GM19099 (cell line): ENCODE data around the gene RGS1.

ENCODE experiments used
- POLR2A ChIP-seq: IDR thresholded peaks from 3 replicates; pipeline ENCODE4 v1.6.1; 2011; ENCODE audit warnings: low read depth; ENCODE audit not compliant: insufficient read length; ENCODE audit errors: extremely low read depth

RGS1 gene

DNA sequence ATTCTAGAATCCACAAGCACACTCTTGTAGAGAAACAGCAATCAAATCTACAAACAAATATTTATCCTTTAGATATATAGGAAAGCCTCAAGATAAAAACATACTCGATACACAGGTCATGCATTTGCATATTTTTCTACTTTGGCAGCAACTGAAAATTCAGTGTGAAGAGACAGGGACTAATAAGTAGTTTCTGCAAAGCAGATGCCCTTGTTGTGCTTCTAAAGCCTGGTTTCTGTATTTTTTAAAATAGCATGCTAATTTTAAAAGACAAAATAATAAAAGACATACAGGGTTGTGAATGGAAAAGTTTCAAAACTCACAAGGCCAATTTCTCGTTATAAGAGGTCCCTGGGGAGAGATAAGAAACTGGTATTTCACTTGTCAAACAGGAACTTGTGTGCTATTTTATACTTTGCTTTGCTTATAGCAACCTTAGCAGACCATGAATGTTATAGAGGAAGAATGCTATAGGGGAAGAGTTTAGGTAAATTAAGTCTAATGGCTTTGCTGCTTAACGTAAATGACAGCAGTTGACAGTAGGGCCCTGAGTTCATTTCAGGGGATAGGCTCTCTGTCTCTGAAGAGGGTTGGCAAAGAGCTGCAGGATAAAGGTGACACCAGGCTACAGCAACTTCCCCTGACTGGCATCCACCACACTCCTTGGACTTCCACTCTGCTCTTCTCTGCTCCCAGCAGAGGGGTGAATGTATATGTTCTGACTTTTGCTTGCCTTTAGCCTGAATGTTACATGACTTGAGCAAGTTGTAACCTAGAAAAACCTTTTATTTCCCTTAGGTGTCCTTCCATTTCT lies 51.0 kb downstream of the RGS1 start:
- TF ChIP-seq POLR2A = peak; percentile 38

DNA sequence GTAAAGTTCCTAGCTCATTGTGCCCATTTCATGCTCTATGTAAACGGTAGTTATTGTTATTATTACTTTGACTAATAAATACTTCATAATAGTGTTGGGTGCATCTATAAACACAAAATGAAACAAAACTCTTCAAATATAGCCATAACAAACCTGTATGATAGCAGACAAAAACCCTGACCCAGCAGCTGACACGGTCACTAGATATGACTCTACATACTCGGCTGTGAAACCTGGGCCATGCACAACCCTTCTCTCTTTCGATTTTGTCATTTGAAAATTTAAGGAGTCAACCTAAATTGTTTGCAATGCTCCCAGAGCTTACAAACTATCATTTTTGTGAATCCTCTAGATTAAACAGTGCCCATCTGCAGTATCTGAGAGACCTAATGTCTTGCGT lies 52.3 kb downstream of the RGS1 start:
- TF ChIP-seq POLR2A = no peak

DNA sequence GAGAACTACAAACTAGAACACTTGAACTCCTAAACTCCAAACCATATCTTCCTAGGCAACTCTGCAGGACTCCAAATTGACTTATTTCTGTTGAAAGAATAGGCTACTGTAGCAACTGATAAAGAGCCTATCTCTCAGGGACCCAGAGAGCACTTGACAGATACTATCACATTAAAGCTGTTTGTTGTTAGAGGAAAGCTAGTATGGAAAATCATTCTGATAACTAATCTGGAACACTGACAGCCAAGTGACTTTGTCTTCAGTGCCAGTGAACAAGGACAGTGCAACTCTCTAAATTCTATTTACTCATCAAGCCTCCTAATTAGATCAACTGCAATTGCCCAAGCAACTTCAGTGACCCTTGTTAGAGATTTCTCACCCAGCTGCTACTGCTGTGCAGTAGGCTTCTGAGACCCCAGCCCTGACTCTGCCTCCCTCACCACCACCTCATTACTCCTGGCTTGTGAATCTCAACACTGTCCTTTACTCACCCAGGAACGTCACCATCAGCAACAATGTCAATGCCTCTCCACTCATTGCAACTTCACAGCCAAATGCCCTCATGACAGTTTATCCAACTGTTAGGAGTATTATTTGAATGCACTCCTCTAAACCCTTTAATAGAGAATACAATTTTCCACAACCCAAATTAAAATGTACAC lies 53.0 kb downstream of the RGS1 start:
- TF ChIP-seq POLR2A = no peak

DNA sequence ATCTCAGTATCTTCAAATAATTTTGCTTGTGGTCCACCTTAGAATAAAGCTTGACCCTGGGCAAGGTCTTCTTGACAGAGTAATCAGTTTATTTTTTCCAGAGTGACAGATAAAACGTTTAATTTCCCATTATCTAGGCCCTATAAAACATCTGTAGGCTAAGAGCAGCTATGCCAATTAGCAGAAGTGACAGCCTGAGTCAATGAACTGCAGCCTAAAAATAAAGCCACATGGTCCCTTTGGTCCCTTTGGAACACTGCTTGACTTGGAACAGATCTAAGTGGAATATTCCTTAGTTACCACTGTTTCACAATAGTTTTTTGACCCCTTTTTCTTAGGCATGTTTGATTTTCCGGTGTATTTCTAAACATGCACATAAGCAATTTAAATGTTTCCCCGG lies 54.0 kb downstream of the RGS1 start:
- no peak for TF ChIP-seq POLR2A
